ENCODE data around the gene KCNQ5.
"Not testable (repeated sequence)": the region's sequence is repeated elsewhere in the genome, so short reads cannot be mapped to it uniquely, and the experiment has no call there.

KCNQ5 gene

DNA sequence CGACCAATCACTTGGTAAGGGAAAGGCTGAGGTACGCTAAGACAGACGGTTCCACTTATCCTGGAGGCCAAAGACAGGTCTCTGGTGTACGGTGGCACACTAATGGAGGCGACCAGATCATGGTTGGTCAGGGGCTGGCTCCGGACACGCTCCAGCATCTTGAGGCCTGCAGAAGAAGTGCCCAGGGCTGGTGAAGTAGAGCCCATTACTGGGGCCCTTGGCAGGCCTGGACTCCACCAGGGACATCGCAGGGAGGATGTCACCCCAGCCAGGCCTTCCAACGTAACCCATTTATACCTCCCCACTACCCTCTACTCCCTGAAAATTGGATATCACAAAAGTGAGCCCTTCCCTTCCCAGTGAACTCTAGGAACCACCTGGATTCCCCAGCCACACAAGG is 587.3 kb downstream of the KCNQ5 start:
- no peak for DNase-seq

DNA sequence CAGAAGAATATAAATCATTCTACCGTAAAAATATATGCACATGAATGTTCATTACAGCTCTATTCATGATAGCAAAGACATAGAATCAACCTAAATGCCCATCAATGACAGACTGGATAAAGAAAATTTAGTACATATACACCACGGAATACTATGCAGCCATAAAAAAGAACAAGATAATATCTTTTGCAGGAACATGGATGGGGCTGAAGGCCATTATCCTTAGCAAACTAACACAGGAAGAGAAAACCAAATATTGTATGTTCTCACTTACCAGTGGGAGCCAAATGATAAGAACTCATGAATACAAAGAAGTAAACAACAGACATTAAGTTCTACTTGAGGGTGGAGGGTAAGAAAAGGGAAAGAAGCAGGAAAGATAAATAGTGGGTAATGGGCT is 595.0 kb downstream of the KCNQ5 start:
- no peak for DNase-seq

DNA sequence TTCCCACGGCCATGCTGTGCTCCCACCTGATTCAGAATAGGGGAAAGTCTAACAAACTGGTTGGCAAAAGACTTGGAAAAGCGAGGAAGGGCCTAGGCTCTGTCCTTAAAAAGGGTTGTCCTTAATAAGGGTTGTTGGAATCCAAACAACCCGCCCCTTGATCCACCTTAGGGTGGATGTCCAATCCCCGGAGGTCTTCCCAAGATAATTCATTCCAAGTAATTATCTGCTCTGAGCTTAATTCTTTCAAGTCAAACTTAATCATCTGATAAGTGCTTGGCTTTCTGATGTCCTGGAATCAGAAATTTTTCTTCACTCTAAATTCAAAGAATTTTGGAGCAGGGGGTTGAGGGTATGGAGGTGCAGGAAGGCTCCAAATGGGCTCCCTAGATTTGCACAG is 603.5 kb downstream of the KCNQ5 start, which contains the start of gene KHDC1L:
Gene KHDC1L, minus strand, starts transcription at position 101 of the 400 bp plus-strand sequence. Its CDS starts 88 bp downstream, at position 13.
- no peak for DNase-seq

DNA sequence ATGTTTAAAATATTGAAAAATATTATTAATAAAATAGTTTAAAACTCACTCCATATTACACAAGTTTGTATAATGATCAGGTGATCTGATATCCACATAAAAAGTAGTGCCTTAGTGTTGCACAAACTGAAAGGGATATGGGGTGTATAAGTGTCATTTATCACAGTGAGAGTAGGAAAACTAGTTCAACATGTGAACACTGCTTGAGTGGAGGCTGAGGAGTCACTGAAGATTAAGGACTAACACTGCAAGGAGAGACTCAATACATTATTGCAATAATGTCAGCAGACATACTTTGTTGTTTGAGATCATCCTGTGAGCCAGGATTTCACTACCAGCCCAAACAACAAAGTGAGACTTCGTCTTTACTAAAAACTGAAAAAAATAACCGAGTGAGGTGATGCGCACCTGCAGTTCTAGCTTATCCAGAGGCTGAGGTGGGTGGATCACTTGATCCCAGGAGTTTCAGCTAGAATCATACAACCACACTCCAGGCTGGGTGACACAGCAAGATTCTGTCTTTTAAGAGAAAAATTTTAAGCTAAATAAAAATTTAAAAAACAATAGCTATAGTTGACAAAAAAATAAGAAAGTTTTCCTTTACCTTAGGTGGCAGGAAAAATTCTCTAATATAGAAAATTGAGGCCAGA is 605.9 kb downstream of the KCNQ5 start:
- DNase-seq, result no peak

DNA sequence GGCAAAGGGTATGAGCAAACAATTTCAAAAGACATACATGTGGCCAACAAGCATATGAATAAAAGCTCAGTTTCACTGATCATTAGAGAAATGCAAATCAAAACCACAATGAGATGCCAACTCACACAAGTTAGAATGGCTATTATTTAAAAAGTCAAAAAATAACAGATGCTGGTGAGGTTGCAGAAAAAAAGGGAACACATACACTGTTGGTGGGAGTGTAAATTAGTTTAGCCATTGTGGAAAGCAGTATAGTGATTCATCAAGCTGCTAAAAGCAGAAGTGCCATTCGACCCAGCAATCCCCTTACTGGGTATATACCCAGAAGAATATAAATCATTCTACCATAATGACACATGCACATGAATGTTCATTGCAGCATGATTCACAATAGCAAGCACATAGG is 610.1 kb downstream of the KCNQ5 start:
- no peak for DNase-seq

DNA sequence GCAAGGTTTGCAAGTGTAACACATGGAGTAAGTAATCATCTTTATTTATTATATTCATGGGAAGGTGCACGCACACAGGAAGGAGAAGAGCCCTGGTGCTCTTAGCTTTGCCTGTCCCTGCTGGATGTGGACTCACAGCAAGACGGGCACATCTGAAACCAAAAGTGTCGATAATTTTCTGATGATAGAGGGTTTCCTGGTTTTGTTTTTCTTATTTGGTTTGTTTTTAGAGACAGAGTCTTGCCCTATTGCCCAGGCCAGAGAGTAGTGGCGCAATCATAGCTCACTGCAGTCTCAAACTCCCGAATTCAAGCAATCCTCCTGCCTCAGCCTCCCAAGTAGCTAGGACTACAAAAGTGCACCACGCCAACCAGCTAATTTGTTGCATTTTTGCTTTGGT is 611.2 kb downstream of the KCNQ5 start:
- no peak for DNase-seq

DNA sequence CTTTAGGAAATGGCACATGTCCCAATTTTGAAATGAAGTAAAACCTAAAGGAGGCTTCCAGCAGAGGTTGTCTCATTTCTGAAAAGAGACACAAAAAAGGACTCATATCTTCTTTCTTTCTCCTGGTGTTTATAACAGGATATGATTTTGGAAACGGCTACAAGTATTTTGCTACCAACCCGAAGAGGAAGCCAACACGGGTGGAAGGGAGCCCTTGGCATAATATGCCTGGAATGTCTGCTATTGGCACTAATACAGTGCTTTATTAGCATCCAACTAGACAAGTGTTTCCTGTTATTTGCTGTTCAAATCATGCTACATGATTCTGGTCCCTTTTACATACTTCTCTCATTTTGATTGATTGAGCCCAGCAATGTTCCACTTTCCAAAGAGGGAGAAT is 612.1 kb downstream of the KCNQ5 start:
- not testable (repeated sequence) for DNase-seq

DNA sequence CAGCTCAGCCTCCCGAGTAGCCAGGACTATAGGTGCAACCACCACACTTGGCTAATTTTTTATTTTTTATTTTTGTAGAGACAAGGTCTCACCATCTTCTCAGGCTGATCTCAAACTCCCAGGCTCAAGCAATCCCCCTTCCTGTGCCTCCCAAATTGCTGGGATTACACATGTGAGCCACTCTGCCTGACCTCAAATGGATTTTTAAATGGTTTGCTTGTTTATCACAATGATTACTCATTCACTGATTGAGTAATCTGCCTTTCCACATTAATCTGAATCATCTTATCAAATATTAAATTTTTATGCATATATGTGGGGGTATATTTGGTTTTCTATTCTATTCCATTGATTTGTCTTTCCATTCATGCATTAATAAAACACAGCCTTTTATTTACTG is 612.9 kb downstream of the KCNQ5 start:
- DNase-seq, result no peak

DNA sequence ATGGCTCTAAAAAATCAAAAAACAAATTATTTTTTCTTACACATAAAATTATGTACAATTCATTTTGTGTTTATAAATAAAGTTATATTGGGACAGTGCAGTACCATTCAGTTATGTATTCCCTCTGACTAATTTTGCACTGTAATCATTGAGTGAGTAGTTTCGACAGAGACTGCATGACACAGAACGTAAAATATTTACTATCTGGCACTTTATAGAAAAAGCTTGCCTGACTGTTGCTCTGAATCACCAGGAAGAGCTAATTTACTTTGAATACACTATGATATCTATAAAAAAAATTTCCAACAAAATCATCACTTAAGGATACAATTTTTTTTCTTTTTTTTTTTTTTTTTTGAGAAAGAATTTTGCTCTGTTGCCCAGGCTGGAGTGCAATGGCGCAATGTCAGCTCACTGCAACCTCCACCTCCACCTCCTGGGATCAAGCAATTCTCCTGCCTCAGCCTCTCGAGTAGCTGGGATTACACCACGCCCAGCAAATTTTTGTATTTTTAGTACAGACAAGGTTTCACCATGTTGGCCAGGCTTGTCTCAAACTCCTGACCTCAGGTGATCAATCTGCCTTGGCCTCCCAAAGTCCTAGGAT is 614.4 kb downstream of the KCNQ5 start:
- DNase-seq, result no peak

DNA sequence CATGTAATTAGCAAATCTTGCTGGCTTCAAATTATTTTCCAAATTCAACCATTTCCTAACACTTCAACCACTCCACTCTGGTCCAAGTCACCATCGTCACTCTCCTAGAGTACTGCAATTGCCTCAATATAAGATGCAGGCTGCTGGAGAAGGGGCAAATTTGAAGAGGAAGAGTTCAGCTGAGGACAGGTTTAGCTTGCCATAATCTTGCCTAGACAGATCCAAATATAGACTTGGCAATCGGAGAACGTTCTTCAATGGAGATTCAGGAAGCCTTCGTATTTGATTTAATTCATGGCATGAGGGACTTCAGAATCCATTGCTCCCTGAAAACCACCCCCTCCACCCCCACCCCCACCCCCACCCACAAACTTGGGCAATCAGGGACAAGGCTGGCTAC is 618.9 kb downstream of the KCNQ5 start:
- no peak for DNase-seq

DNA sequence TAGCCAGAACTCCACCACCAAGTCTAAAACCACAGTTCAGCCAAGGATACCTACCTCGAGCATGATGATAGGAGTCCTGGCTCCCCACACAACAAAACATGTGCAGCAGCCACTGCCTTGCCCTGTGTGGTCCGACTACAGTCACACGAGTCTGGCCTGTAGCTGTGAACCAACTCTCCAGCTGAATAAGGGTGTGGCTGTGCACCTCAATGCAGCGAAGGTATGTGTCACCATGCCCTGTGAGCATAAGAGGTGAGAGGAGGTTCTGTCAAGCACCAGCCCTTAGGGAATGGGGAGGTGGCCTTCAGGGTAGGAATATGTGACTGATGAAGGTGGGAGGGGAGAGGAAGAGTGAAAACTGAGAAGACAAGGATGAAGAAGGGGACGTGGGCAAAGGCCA is 620.1 kb downstream of the KCNQ5 start:
- no peak for DNase-seq

Data from cortex of kidney (tissue), 1 donor.